Activated naive CD4-positive, alpha-beta T cell treated with anti-CD3 and anti-CD28 coated beads, Interleukin-2, amount 10 ng/mL, durations not matched to agents 7 days and 5 days (primary cell): Measurements from ENCODE around the gene BTG4.

Experiments
- CTCF ChIA-PET: fragments of 350-600 bp; sonication (Branson Sonifier 250); formaldehyde crosslinking; loops from one replicate; lab custom pipeline; 2021; ENCODE audit warnings: antibody characterized with exemption; lab: Charles Lee
- DNase-seq: peaks from one replicate; pipeline ENCODE4 v3.0.0-alpha.2; 2020
- H3K27ac Mint-ChIP-seq: one replicate; pipeline ENCODE4 v1.8.0; 2021; ENCODE audit warnings: mild to moderate bottlenecking, moderate library complexity, mixed read lengths
- H3K27me3 Mint-ChIP-seq: one replicate; pipeline ENCODE4 v1.8.0; 2021; ENCODE audit warnings: mild to moderate bottlenecking, mixed read lengths
- H3K36me3 Mint-ChIP-seq: one replicate; pipeline ENCODE4 v1.8.0; 2021; ENCODE audit warnings: mixed read lengths
- H3K4me1 Mint-ChIP-seq: one replicate; pipeline ENCODE4 v1.8.0; 2021; ENCODE audit warnings: mixed read lengths
- H3K4me3 Mint-ChIP-seq: one replicate; pipeline ENCODE4 v1.8.0; 2021; ENCODE audit warnings: mild to moderate bottlenecking, moderate library complexity, mixed read lengths
- H3K9me3 Mint-ChIP-seq: one replicate; pipeline ENCODE4 v1.8.0; 2021; ENCODE audit warnings: mixed read lengths

The BTG4 gene

GRCh38 chr11:111512296-111513239, at the start of gene BTG4:
BTG4 (minus strand) TSS chr11:111512386; CDS start chr11:111498776, 13,610 bp downstream.
- CTCF ChIA-PET: interaction anchor here (0.7 to 1.6 kb wide), 7 partner anchors 8 to 57 kb away, joined by 3 to 8 read pairs (median 4); no protein-coding TSS in a partner anchor
- H3K9me3 Mint-ChIP-seq: no peaks in the 10 kb centered on the region
- no peak within 1 kb of the TSS for H3K27ac Mint-ChIP-seq
- peak within 1 kb of the TSS; percentile 52 for H3K4me3 Mint-ChIP-seq
- peaks cover 2% of the 10 kb centered on the region for H3K36me3 Mint-ChIP-seq
- peak; percentile 37 for DNase-seq
- H3K4me1 Mint-ChIP-seq: peaks cover 15% of the 10 kb centered on the region
- H3K27me3 Mint-ChIP-seq: peaks cover 57% of the 10 kb centered on the region

- Mint-ChIP-seq H3K27ac (no peak overlapping the region), H3K9me3 (peaks cover 1% of the 10 kb centered on the region), H3K4me1 (no peaks in the 10 kb centered on the region), H3K36me3 (no peaks in the 10 kb centered on the region), H3K27me3 (peaks cover 2% of the 10 kb centered on the region), H3K4me3 (no peak overlapping the region)
- no peak for DNase-seq
- CTCF ChIA-PET: interaction anchor here (1.0 to 2.1 kb wide), 3 partner anchors 53 to 216 kb away, joined by 3 to 5 read pairs (median 4); no protein-coding TSS in a partner anchor
Measured at GRCh38 chr11:111561791-111562325, 49.7 kb upstream of the BTG4 start.

- H3K9me3 Mint-ChIP-seq: peaks cover 6% of the 10 kb centered on the region
- H3K4me1 Mint-ChIP-seq: no peaks in the 10 kb centered on the region
- H3K4me3 Mint-ChIP-seq: no peak overlapping the region
- peaks cover 5% of the 10 kb centered on the region for H3K27me3 Mint-ChIP-seq
- H3K27ac Mint-ChIP-seq: no peak overlapping the region
- H3K36me3 Mint-ChIP-seq: no peaks in the 10 kb centered on the region
- DNase-seq: no peak
- CTCF ChIA-PET: interaction anchor here (0.6 to 2.1 kb wide), 4 partner anchors 52 to 273 kb away, joined by 3 to 5 read pairs (median 4); no protein-coding TSS in a partner anchor
Measured at GRCh38 chr11:111561306-111561705, 49.1 kb upstream of the BTG4 start.

DNA sequence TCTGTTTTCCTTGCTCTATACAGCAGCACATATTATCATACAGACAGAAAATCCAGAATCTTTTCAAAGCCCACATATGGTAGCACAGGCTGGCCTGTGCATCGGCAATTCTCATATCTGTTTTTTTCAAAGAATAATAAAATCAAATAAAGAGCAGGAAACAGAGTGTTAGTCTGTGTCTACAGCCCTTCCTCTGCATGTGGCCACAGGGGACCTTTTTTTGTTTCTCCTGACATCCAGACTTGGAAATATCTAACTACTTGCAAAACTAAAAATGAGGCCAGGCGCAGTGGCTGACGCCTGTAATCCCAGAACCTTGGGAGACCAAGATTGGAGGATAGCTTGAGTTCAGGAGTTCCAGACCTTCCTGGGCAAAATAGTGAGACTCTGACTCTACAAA, 48.6 kb upstream of the BTG4 start:
- no peak overlapping the region for H3K4me3 Mint-ChIP-seq
- DNase-seq: no peak
- no peak overlapping the region for H3K27ac Mint-ChIP-seq
- H3K27me3 Mint-ChIP-seq: peaks cover 5% of the 10 kb centered on the region
- peaks cover 6% of the 10 kb centered on the region for H3K9me3 Mint-ChIP-seq
- CTCF ChIA-PET: interaction anchor here (0.6 to 1.2 kb wide), 2 partner anchors 107 to 274 kb away, joined by 4 to 5 read pairs; no protein-coding TSS in a partner anchor
- H3K4me1 Mint-ChIP-seq: no peaks in the 10 kb centered on the region
- no peaks in the 10 kb centered on the region for H3K36me3 Mint-ChIP-seq

DNA sequence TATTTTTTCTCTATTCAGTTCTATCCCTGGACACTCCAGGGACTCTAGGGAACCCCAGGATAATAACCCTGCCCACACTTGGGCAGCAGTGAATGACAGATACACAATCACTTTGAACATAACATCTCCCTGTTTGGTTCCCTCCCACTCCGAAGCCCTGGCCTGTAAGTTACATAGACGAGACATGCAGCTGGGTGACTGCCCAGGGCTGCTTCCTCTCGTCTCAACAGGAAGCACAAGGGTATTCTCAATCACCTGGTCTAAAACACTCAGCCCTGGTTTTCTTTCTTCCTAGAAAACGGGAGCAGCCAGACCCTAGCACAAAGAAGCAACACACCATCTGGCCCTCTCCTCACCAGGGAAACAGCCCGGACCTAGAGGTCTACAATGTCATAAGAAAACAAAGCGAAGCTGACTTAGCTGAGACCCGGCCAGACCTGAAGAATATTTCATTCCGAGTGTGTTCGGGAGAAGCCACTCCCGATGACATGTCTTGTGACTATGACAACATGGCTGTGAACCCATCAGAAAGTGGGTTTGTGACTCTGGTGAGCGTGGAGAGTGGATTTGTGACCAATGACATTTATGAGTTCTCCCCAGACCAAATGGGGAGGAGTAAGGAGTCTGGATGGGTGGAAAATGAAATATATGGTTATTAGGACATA, 47.7 kb upstream of the BTG4 start:
- no peaks in the 10 kb centered on the region for H3K4me1 Mint-ChIP-seq
- no peak overlapping the region for H3K27ac Mint-ChIP-seq
- peaks cover 5% of the 10 kb centered on the region for H3K27me3 Mint-ChIP-seq
- no peak for DNase-seq
- no peaks in the 10 kb centered on the region for H3K36me3 Mint-ChIP-seq
- H3K9me3 Mint-ChIP-seq: peaks cover 6% of the 10 kb centered on the region
- CTCF ChIA-PET: interaction anchor here (0.6 to 1.2 kb wide), 2 partner anchors 106 to 113 kb away, joined by 3 to 5 read pairs; no protein-coding TSS in a partner anchor
- H3K4me3 Mint-ChIP-seq: no peak overlapping the region

DNA sequence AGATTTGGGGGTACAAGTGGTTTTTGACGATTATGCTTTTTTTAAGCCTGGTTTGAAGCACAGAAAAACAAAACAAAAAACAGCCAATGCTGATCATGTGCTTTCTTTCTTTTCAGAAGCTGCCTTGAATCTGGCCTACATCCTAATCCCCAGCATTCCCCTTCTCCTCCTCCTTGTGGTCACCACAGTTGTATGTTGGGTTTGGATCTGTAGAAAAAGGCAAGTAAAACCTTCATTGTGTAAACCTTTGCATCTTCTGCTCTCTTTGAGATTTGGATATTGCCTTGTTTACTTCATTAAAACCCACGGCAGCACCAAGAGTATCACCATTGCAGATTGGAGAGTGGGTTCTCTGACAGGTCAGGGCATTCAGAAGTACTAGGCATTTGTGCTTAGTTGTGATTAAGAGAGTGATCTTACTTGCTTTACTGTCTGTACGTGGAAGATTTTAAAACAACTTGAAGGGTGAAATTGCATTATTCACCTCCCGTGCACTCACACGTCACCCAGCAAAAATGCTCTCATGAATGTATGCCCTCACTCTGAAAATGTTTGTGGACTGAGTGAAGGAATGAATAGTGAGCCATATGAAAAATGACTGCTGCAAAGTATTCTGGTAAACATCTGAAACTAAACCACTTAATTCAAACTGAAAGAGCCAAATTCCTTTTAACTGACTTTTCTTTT, 45.4 kb upstream of the BTG4 start:
- no peak overlapping the region for H3K27ac Mint-ChIP-seq
- no peaks in the 10 kb centered on the region for H3K36me3 Mint-ChIP-seq
- no peaks in the 10 kb centered on the region for H3K4me1 Mint-ChIP-seq
- no peak overlapping the region for H3K4me3 Mint-ChIP-seq
- CTCF ChIA-PET: no interaction called here
- DNase-seq: no peak
- peaks cover 5% of the 10 kb centered on the region for H3K27me3 Mint-ChIP-seq
- peaks cover 6% of the 10 kb centered on the region for H3K9me3 Mint-ChIP-seq

DNA sequence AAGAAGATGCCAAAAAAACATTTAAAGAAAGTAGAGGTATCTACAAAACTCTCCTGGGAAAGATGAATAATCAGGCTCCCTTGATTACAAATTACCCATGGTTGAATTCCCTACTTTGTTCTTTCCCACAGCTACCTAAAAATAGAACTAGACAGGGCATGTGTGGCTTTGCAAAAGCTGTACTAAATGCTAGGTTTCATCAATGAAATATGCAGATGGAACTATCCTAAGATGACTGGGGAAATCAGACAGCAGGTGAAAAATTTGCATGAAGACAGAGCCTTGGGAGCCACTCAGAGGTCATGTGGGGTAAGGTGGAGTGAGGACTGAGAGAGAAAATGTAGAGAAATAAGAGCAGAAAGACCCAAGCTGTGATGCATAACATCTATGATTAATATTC, 43.1 kb upstream of the BTG4 start:
- no peak for DNase-seq
- CTCF ChIA-PET: interaction anchor here (1.5 to 1.8 kb wide), 2 partner anchors 11 to 100 kb away, joined by 5 to 6 read pairs; no protein-coding TSS in a partner anchor
- Mint-ChIP-seq H3K4me3 (no peak overlapping the region), H3K36me3 (no peaks in the 10 kb centered on the region), H3K27ac (no peak overlapping the region), H3K4me1 (no peaks in the 10 kb centered on the region), H3K27me3 (peaks cover 5% of the 10 kb centered on the region), H3K9me3 (peaks cover 6% of the 10 kb centered on the region)

GRCh38 chr11:111554532-111554931, 42.3 kb upstream of the BTG4 start:
- H3K4me3 Mint-ChIP-seq: no peak overlapping the region
- CTCF ChIA-PET: interaction anchor here (1.0 to 1.8 kb wide), 3 partner anchors 12 to 272 kb away, joined by 3 to 6 read pairs (median 5); no protein-coding TSS in a partner anchor
- peaks cover 6% of the 10 kb centered on the region for H3K9me3 Mint-ChIP-seq
- DNase-seq: no peak
- no peaks in the 10 kb centered on the region for H3K36me3 Mint-ChIP-seq
- H3K27ac Mint-ChIP-seq: no peak overlapping the region
- H3K27me3 Mint-ChIP-seq: peaks cover 7% of the 10 kb centered on the region
- H3K4me1 Mint-ChIP-seq: no peaks in the 10 kb centered on the region

GRCh38 chr11:111550258-111550657, 38.1 kb upstream of the BTG4 start:
- no peak for DNase-seq
- Mint-ChIP-seq H3K36me3 (no peaks in the 10 kb centered on the region), H3K27me3 (peaks cover 18% of the 10 kb centered on the region), H3K9me3 (no peaks in the 10 kb centered on the region), H3K27ac (no peak overlapping the region), H3K4me1 (no peaks in the 10 kb centered on the region), H3K4me3 (no peak overlapping the region)
- CTCF ChIA-PET: interaction anchor here (1.2 kb wide), 1 partner anchor 14 kb away, joined by 3 read pairs; no protein-coding TSS in a partner anchor

GRCh38 chr11:111549869-111550203, 37.6 kb upstream of the BTG4 start:
- Mint-ChIP-seq H3K27ac (no peak overlapping the region), H3K4me1 (no peaks in the 10 kb centered on the region), H3K9me3 (no peaks in the 10 kb centered on the region), H3K4me3 (no peak overlapping the region), H3K27me3 (peaks cover 18% of the 10 kb centered on the region), H3K36me3 (no peaks in the 10 kb centered on the region)
- no peak for DNase-seq
- CTCF ChIA-PET: interaction anchor here (1.2 kb wide), 1 partner anchor 14 kb away, joined by 3 read pairs; no protein-coding TSS in a partner anchor

DNA sequence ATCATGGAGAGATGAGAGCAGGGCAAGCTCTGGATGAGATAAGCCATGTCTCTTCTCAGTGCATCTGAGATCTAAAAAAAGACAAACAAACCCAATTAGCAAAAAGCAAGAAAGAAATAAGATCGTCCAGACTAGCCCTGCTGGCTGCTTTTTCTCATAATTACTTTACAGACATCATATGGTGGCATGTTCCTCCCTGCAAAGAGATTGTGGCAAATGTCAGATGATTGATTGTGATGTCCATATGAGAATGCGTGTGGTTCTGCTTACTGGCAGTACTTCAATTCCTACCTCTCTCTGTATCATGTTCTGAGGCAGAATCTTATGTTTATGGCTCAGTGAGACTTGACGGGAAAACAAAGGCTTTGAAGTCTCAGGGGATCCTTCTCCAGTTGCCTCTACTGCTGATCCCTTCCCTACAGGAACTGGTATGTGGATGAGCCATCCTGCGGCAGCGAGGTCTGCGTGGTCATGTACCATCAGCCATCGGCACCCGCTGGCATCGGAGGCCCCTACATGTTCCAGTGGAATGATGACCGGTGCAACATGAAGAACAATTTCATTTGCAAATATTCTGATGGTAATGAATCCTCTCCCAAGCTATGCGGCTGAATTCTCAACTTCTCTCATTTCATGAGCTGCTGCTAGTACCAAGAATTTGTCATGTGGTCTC, 37.1 kb upstream of the BTG4 start:
- CTCF ChIA-PET: no interaction called here
- no peak overlapping the region for H3K4me3 Mint-ChIP-seq
- DNase-seq: no peak
- H3K9me3 Mint-ChIP-seq: no peaks in the 10 kb centered on the region
- no peaks in the 10 kb centered on the region for H3K4me1 Mint-ChIP-seq
- no peak overlapping the region for H3K27ac Mint-ChIP-seq
- H3K36me3 Mint-ChIP-seq: no peaks in the 10 kb centered on the region
- peaks cover 20% of the 10 kb centered on the region for H3K27me3 Mint-ChIP-seq

GRCh38 chr11:111548525-111548924, 36.3 kb upstream of the BTG4 start:
- H3K27me3 Mint-ChIP-seq: peaks cover 28% of the 10 kb centered on the region
- no peak overlapping the region for H3K4me3 Mint-ChIP-seq
- DNase-seq: no peak
- H3K27ac Mint-ChIP-seq: no peak overlapping the region
- H3K4me1 Mint-ChIP-seq: no peaks in the 10 kb centered on the region
- CTCF ChIA-PET: no interaction called here
- no peaks in the 10 kb centered on the region for H3K9me3 Mint-ChIP-seq
- H3K36me3 Mint-ChIP-seq: no peaks in the 10 kb centered on the region
